ENCODE results near the gene HYAL3. TPM values are rescaled to one million over a fixed set of nuclear protein-coding genes. Genes with fewer than 3 reads are reported as not detected.
A peak's percentile ranks its signal among the peaks of the same experiment; 100 is the strongest.

HYAL3 gene
- total and polyA plus RNA-seq, 11 donors = 1.0 to 3.2 (median 1.6) TPM

GRCh38 chr3:50331364-50331907, 32.2 kb upstream of the HYAL3 start:
- intact Hi-C loops (cut with DNase I) = no loop called here
- H3K27ac ChIP-seq = peak overlapping the region in 3 of 12 donors; percentile 98 to 100 (median 99)
- ATAC-seq = no peak
- H3K4me3 ChIP-seq = no peak overlapping the region
- H3K9me3 ChIP-seq = no peaks in the 10 kb centered on the region
- no peak for TF ChIP-seq POLR2A (IDR thresholded peaks at IDR 0.05)
- TF ChIP-seq, protein P1, sequence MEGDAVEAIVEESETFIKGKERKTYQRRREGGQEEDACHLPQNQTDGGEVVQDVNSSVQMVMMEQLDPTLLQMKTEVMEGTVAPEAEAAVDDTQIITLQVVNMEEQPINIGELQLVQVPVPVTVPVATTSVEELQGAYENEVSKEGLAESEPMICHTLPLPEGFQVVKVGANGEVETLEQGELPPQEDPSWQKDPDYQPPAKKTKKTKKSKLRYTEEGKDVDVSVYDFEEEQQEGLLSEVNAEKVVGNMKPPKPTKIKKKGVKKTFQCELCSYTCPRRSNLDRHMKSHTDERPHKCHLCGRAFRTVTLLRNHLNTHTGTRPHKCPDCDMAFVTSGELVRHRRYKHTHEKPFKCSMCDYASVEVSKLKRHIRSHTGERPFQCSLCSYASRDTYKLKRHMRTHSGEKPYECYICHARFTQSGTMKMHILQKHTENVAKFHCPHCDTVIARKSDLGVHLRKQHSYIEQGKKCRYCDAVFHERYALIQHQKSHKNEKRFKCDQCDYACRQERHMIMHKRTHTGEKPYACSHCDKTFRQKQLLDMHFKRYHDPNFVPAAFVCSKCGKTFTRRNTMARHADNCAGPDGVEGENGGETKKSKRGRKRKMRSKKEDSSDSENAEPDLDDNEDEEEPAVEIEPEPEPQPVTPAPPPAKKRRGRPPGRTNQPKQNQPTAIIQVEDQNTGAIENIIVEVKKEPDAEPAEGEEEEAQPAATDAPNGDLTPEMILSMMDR (IDR thresholded peaks at IDR 0.05) = no peak
- DNase-seq = peak in 1 of 5 donors; percentile 20
- H3K27me3 ChIP-seq = no peaks in the 10 kb centered on the region
- 93 to 95% (median 94%) methylated on average over 9 to 19 of the region's 19 CpGs for WGBS, 4 donors
- H3K4me1 ChIP-seq = peaks cover 13 to 67% (median 55%) of the 10 kb centered on the region in 12 donors
- peaks cover 0 to 65% (median 34%) of the 10 kb centered on the region in 9 donors for H3K36me3 ChIP-seq

- no peaks in the 10 kb centered on the region for H3K27me3 ChIP-seq
- no peaks in the 10 kb centered on the region for H3K9me3 ChIP-seq
- TF ChIP-seq, protein P1 (IDR thresholded peaks at IDR 0.05) = no peak
- TF ChIP-seq POLR2A (IDR thresholded peaks at IDR 0.05) = no peak
- ATAC-seq = no peak
- no peak overlapping the region for H3K4me3 ChIP-seq
- H3K4me1 ChIP-seq = peaks cover 5 to 58% (median 44%) of the 10 kb centered on the region in 12 donors
- H3K36me3 ChIP-seq = peaks cover 0 to 70% (median 44%) of the 10 kb centered on the region in 9 donors
- peak overlapping the region in 1 of 12 donors; percentile 24 for H3K27ac ChIP-seq
- peak in 3 of 5 donors; percentile 9 to 20 (median 19) for DNase-seq
- WGBS, 4 donors = 87 to 92% (median 91%) methylated on average over 3 to 10 of the region's 10 CpGs
- intact Hi-C loops (cut with DNase I) = no loop called here
Observed at GRCh38 chr3:50330330-50330729, 31.1 kb upstream of the HYAL3 start.

GRCh38 chr3:50327943-50328691, 28.9 kb upstream of the HYAL3 start, which contains the start of gene TUSC2:
TSS of gene TUSC2 (minus strand) at chr3:50328223. CDS start at chr3:50328099, 124 bp downstream.
- Histone ChIP-seq H3K4me3 (peak within 1 kb of the TSS; percentile 69 to 100 (median 90)), H3K4me1 (peaks cover 5 to 58% (median 40%) of the 10 kb centered on the region in 12 donors), H3K9me3 (no peaks in the 10 kb centered on the region), H3K27ac (peak within 1 kb of the TSS; percentile 59 to 93 (median 84)), H3K36me3 (peaks cover 0 to 57% (median 51%) of the 10 kb centered on the region in 9 donors), H3K27me3 (no peaks in the 10 kb centered on the region)
- intact Hi-C loops (cut with DNase I) = loop anchor here in 4 of 10 donors (5.0 to 10.0 kb wide), 3 partner anchors 36 to 73 kb away; partner anchors contain the start of genes LSMEM2 (in 2 of the 4) and IFRD2 (in 1 of the 4)
- WGBS, 4 donors = 3 to 6% (median 3%) methylated on average over 33 to 55 of the region's 55 CpGs
- DNase-seq (peak; percentile 96 to 99 (median 98)), ATAC-seq (peak; percentile 67 to 86 (median 84))
- TF ChIP-seq POLR2A (IDR thresholded peaks at IDR 0.05) = peak; percentile 28 to 82
- TF ChIP-seq, protein P1 (IDR thresholded peaks at IDR 0.05) = peak in 1 of 12 donors; percentile 11

DNA sequence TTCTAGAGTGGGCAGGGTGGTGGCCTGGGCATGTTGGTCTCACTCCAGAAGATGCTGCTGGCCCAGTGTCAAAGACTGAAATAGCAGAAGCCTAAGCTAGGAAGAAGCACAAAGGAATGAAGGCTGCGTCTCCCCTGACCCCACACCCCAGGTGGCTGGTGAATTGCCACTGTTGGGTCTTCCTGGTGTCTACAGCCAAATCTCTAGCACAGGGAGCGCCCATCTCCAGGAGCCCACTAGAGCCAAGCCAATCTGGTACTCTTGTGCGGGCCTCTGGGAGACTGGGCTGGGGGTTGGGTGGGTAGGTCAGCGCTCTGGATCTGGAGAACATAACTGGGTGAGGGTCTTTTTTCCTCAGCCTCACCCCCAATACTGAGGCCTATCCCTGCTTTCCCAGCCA, 27.9 kb upstream of the HYAL3 start:
- Histone ChIP-seq H3K36me3 (peaks cover 0 to 50% (median 44%) of the 10 kb centered on the region in 9 donors), H3K4me1 (peaks cover 5 to 58% (median 38%) of the 10 kb centered on the region in 12 donors), H3K27me3 (no peaks in the 10 kb centered on the region), H3K4me3 (peak overlapping the region in 11 of 12 donors; percentile 69 to 100 (median 88)), H3K9me3 (no peaks in the 10 kb centered on the region), H3K27ac (peak overlapping the region in 9 of 12 donors; percentile 81 to 93 (median 89))
- DNase-seq = peak in 2 of 5 donors; percentile 5 to 20
- intact Hi-C loops (cut with DNase I) = loop anchor here in 4 of 10 donors (5.0 to 10.0 kb wide), 3 partner anchors 35 to 72 kb away; partner anchors contain the start of genes LSMEM2 (in 2 of the 4) and IFRD2 (in 1 of the 4)
- TF ChIP-seq, protein P1 (IDR thresholded peaks at IDR 0.05) = no peak
- TF ChIP-seq POLR2A (IDR thresholded peaks at IDR 0.05) = no peak
- no peak for ATAC-seq
- 60 to 70% (median 67%) methylated on average over 4 of the region's 4 CpGs for WGBS, 4 donors
